Activated T-cell treated with anti-CD3 and anti-CD28 coated beads, Interleukin-2, amount 50 U/mL, for 24 hours (primary cell): Measurements from ENCODE around the gene ATP2A2.
"Not testable (repeated sequence)": the region's sequence is repeated elsewhere in the genome, so short reads cannot be mapped to it uniquely, and the experiment has no call there.

Source experiments
- DNase-seq: peaks from one replicate; pipeline ENCODE4 v3.0.0-alpha.2; 2020
- H3K27ac Mint-ChIP-seq: 2 replicates; pipeline ENCODE4 v1.8.0; 2020; ENCODE audit warnings: mild to moderate bottlenecking, mixed read lengths
- H3K27me3 Mint-ChIP-seq: 2 replicates; pipeline ENCODE4 v1.8.0; 2020; ENCODE audit warnings: mixed read lengths
- H3K36me3 Mint-ChIP-seq: 2 replicates; pipeline ENCODE4 v1.8.0; 2020; ENCODE audit warnings: low read depth, mixed read lengths
- H3K4me1 Mint-ChIP-seq: 2 replicates; pipeline ENCODE4 v1.8.0; 2020; ENCODE audit warnings: low read depth, mixed read lengths
- H3K4me3 Mint-ChIP-seq: 2 replicates; pipeline ENCODE4 v1.8.0; 2020; ENCODE audit warnings: mild to moderate bottlenecking, moderate library complexity, mixed read lengths
- H3K9me3 Mint-ChIP-seq: 2 replicates; pipeline ENCODE4 v1.8.0; 2020; ENCODE audit warnings: mixed read lengths

Gene ATP2A2

DNA sequence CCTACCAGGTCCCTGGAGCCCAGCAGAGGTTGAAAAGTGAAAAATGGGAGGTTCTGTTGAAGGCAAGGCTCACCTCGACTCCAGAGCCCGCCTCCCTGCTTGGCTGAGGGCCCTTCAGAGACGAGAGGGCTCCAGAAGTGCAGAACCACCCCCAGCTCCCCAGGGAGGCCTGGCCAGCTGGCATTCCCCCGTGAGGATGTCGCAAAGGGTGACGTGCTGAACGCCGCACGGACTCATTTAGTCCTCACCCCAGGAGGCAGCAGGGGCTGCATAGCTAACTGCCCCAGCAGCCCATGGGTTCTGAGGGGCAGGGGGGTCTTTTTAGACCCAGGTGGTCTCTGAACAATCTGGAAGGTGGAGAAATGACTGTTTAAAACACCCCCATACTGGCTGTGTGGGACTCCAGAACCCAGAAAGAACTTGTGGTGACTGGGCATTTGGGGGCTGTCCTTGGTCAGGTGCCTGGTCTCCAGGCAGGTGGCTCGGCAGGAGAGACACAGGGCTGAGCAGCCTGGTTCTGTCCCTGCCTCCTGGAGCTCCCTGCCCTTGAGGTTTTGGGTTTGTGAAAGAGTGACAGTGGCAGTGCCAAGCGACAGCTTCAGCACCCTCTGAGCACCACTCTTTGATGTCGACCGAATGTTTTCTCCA is 90.5 kb downstream of the ATP2A2 start:
- Mint-ChIP-seq H3K4me1 (no peaks in the 10 kb centered on the region), H3K27me3 (no peaks in the 10 kb centered on the region), H3K4me3 (no peak overlapping the region), H3K36me3 (peaks cover 64% of the 10 kb centered on the region), H3K9me3 (no peaks in the 10 kb centered on the region), H3K27ac (no peak overlapping the region)
- no peak for DNase-seq

- Mint-ChIP-seq H3K27ac (no peak overlapping the region), H3K27me3 (no peaks in the 10 kb centered on the region), H3K4me1 (no peaks in the 10 kb centered on the region), H3K4me3 (no peak overlapping the region), H3K9me3 (no peaks in the 10 kb centered on the region), H3K36me3 (peaks cover 66% of the 10 kb centered on the region)
- no peak for DNase-seq
These were observed 91.0 kb downstream of the ATP2A2 start for GRCh38 chr12:110372056-110372425.

- H3K4me3 Mint-ChIP-seq, result no peak overlapping the region
- peak overlapping the region; percentile 45 for H3K27ac Mint-ChIP-seq
- H3K4me1 Mint-ChIP-seq, result no peaks in the 10 kb centered on the region
- no peaks in the 10 kb centered on the region for H3K9me3 Mint-ChIP-seq
- no peak for DNase-seq
- H3K36me3 Mint-ChIP-seq, result peaks cover 76% of the 10 kb centered on the region
- no peaks in the 10 kb centered on the region for H3K27me3 Mint-ChIP-seq
These were observed 92.0 kb downstream of the ATP2A2 start for GRCh38 chr12:110373025-110373424.

DNA sequence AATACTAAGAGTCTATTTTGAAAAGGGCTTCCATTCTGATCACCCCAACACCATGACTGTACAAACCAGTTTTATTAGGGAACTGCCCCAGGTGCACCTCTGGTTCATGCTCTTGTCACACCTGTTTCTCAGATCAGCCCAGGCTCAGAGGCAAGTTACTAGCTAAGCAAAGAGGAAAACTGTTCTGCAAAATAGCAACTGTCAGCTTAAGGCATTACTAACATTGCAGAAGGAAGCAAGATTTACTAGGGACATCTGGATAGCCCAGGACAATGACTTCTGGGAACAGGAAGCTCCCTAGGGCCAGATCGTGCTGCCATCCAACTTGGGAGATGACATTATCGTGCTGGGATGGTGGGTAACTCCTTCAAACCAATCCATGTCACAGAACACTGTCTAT is 92.4 kb downstream of the ATP2A2 start:
- Mint-ChIP-seq H3K27me3 (no peaks in the 10 kb centered on the region), H3K9me3 (no peaks in the 10 kb centered on the region), H3K4me3 (no peak overlapping the region), H3K36me3 (peaks cover 80% of the 10 kb centered on the region), H3K4me1 (no peaks in the 10 kb centered on the region), H3K27ac (peak overlapping the region; percentile 45)
- DNase-seq, result no peak

GRCh38 chr12:110373962-110374611 is 93.0 kb downstream of the ATP2A2 start:
- Mint-ChIP-seq H3K27me3 (no peaks in the 10 kb centered on the region), H3K36me3 (peaks cover 87% of the 10 kb centered on the region), H3K27ac (peak overlapping the region; percentile 40), H3K4me1 (no peaks in the 10 kb centered on the region), H3K4me3 (no peak overlapping the region), H3K9me3 (no peaks in the 10 kb centered on the region)
- DNase-seq, result no peak

DNA sequence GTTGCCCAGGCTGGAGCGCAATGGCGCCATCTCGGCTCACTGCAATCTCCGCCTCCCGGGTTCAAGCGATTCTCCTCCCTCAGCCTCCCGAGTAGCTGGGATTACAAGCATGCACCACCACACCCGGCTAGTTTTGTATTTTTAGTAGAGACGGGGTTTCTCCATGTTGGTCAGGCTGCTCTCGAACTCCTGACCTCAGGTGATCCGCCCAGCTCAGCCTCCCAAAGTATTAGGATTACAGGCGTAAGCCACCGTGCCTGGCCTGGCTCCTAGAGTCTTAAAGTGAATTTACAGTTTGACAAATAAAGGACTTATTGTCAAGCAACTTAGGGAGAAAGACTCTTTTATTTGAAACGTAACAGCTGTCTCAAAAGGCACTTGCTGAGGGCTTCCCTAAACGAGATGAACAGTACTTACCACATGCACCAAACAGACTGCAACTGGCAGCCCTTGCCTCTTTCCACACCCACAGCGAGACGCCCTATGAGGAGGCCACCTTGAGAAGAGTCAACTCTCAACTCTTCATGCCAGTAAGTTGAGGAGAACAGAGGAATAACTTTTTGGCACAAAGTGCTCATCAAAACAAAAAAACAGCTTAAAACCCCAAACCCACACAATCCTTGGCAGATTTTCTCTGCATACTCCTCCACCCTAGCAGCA is 97.2 kb downstream of the ATP2A2 start:
- DNase-seq, H3K9me3 Mint-ChIP-seq, H3K27me3 Mint-ChIP-seq, H3K4me1 Mint-ChIP-seq, H3K4me3 Mint-ChIP-seq, H3K27ac Mint-ChIP-seq: not testable (repeated sequence)
- H3K36me3 Mint-ChIP-seq, result peaks cover 94% of the 10 kb centered on the region

DNA sequence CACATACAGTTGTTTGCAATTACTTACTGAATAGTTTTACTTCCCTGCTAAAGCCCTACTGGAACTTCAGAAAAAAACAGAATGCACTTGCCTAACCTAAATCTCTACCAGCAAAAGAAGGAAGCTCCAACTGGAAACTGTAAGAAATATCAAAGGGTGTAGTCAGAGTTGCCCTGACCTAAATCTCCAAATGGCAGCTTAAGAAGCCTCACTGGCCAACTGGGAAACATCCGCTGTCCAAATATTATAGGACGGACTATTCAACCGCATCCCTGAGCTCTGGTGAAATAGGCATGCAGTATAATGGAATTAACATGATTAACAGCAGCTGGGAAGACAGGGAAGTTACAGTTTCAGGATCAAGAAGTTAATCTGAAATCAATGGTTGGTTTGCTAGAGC is 98.2 kb downstream of the ATP2A2 start:
- no peak for DNase-seq
- Mint-ChIP-seq H3K9me3 (no peaks in the 10 kb centered on the region), H3K4me1 (peaks cover 8% of the 10 kb centered on the region), H3K4me3 (no peak overlapping the region), H3K36me3 (peaks cover 88% of the 10 kb centered on the region), H3K27ac (peak overlapping the region; percentile 26), H3K27me3 (no peaks in the 10 kb centered on the region)

GRCh38 chr12:110379631-110380030 is 98.6 kb downstream of the ATP2A2 start:
- Mint-ChIP-seq H3K27ac (peak overlapping the region; percentile 11), H3K4me1 (peaks cover 13% of the 10 kb centered on the region), H3K9me3 (no peaks in the 10 kb centered on the region), H3K27me3 (no peaks in the 10 kb centered on the region), H3K4me3 (no peak overlapping the region), H3K36me3 (peaks cover 88% of the 10 kb centered on the region)
- no peak for DNase-seq

- peak overlapping the region; percentile 62 for H3K27ac Mint-ChIP-seq
These were observed 101.6 kb downstream of the ATP2A2 start for GRCh38 chr12:110382683-110383082.

More at GRCh38 chr12:110382683-110383082, 101.6 kb downstream of the ATP2A2 start:
- Mint-ChIP-seq H3K9me3 (no peaks in the 10 kb centered on the region), H3K36me3 (peaks cover 93% of the 10 kb centered on the region), H3K27me3 (no peaks in the 10 kb centered on the region), H3K4me3 (no peak overlapping the region), H3K4me1 (peaks cover 22% of the 10 kb centered on the region)
- no peak for DNase-seq
